H9 (cell line): Measurements from ENCODE around the gene NFATC4. TPM values are rescaled to one million over a fixed set of nuclear protein-coding genes. Genes with fewer than 3 reads are reported as not detected.

Experiments
- DNase-seq: peaks from one replicate; pipeline ENCODE4 v3.0.0-alpha.2; 2017
- H2AFZ ChIP-seq: one replicate; pipeline ENCODE4 v1.6.1; 2013; ENCODE audit warnings: mild to moderate bottlenecking, low read length, control low read depth, moderate library complexity
- H2AK5ac ChIP-seq: 2 replicates; pipeline ENCODE4 v1.6.1; 2013; ENCODE audit warnings: low read length, control low read depth, mixed read lengths; ENCODE audit not compliant: insufficient read length
- H2BK120ac ChIP-seq: one replicate; pipeline ENCODE4 v1.6.1; 2013; ENCODE audit warnings: low read depth, mild to moderate bottlenecking, low read length, control low read depth, inconsistent platforms; ENCODE audit not compliant: poor library complexity, severe bottlenecking
- H2BK12ac ChIP-seq: 2 replicates; pipeline ENCODE4 v1.6.1; 2013; ENCODE audit warnings: low read length, control low read depth, mixed read lengths, low read depth; ENCODE audit not compliant: insufficient read length
- H2BK15ac ChIP-seq: 2 replicates; pipeline ENCODE4 v1.6.1; 2013; ENCODE audit warnings: low read depth, low read length, control low read depth
- H2BK20ac ChIP-seq: one replicate; pipeline ENCODE4 v1.6.1; 2013; ENCODE audit warnings: low read depth, mild to moderate bottlenecking, low read length, control low read depth, inconsistent platforms; ENCODE audit not compliant: poor library complexity, severe bottlenecking
- H2BK5ac ChIP-seq: 2 replicates; pipeline ENCODE4 v1.6.1; 2013; ENCODE audit warnings: low read length, control low read depth, mixed read lengths; ENCODE audit not compliant: insufficient read length
- H3K14ac ChIP-seq: 2 replicates; pipeline ENCODE4 v1.6.1; 2013; ENCODE audit warnings: low read length, control low read depth; ENCODE audit not compliant: insufficient read depth
- H3K18ac ChIP-seq: 2 replicates; pipeline ENCODE4 v1.6.1; 2013; ENCODE audit warnings: low read depth, mild to moderate bottlenecking, mixed read lengths, low read length, control low read depth; ENCODE audit not compliant: insufficient read length
- H3K23ac ChIP-seq: 2 replicates; pipeline ENCODE4 v1.6.1; 2013; ENCODE audit warnings: low read length, control low read depth, mixed read lengths, low read depth; ENCODE audit not compliant: insufficient read length
- H3K23me2 ChIP-seq: 2 replicates; pipeline ENCODE4 v1.6.1; 2013; ENCODE audit warnings: low read depth, mild to moderate bottlenecking, mixed read lengths, low read length, control low read depth; ENCODE audit not compliant: insufficient read length, poor library complexity, severe bottlenecking
- H3K27ac ChIP-seq: 2 replicates; pipeline ENCODE4 v1.5.1; 2013; ENCODE audit warnings: low read length, control low read depth, mixed read lengths, low read depth; ENCODE audit not compliant: insufficient read length
- H3K27me3 ChIP-seq: 2 replicates; pipeline ENCODE4 v1.6.1; 2013; ENCODE audit warnings: low read length, control low read depth, inconsistent platforms; ENCODE audit not compliant: insufficient read depth
- H3K4ac ChIP-seq: 2 replicates; pipeline ENCODE4 v1.6.1; 2013; ENCODE audit warnings: low read depth, mild to moderate bottlenecking, control low read depth, inconsistent platforms, low read length, moderate library complexity
- H3K4me1 ChIP-seq: 2 replicates; pipeline ENCODE4 v1.6.1; 2013; ENCODE audit warnings: low read length, control low read depth, inconsistent platforms; ENCODE audit not compliant: insufficient read depth
- H3K4me2 ChIP-seq: 2 replicates; pipeline ENCODE4 v1.6.1; 2013; ENCODE audit warnings: low read length, control low read depth, mixed read lengths; ENCODE audit not compliant: insufficient read length, insufficient read depth
- H3K56ac ChIP-seq: 2 replicates; pipeline ENCODE4 v1.6.1; 2013; ENCODE audit warnings: low read depth, mild to moderate bottlenecking, mixed read lengths, low read length, control low read depth; ENCODE audit not compliant: insufficient read length
- H3K79me1 ChIP-seq: 2 replicates; pipeline ENCODE4 v1.6.1; 2013; ENCODE audit warnings: low read depth, mild to moderate bottlenecking, moderate library complexity, low read length, control low read depth, inconsistent platforms; ENCODE audit not compliant: insufficient read depth, poor library complexity, severe bottlenecking
- H3K79me2 ChIP-seq: 2 replicates; pipeline ENCODE4 v1.6.1; 2013; ENCODE audit warnings: low read length, control low read depth, inconsistent platforms; ENCODE audit not compliant: insufficient read depth
- H3K9ac ChIP-seq: 2 replicates; pipeline ENCODE4 v1.6.1; 2013; ENCODE audit warnings: low read length, control low read depth, mixed read lengths; ENCODE audit not compliant: insufficient read length; ENCODE audit errors: extremely low read depth
- H3K9me3 ChIP-seq: one replicate; pipeline ENCODE4 v1.6.1; 2013; ENCODE audit warnings: low read depth, low read length, inconsistent platforms; ENCODE audit not compliant: control insufficient read depth
- H3T11ph ChIP-seq: one replicate; pipeline ENCODE4 v1.6.1; 2013; ENCODE audit warnings: mild to moderate bottlenecking, low read length, control low read depth, inconsistent platforms
- H4K20me1 ChIP-seq: one replicate; pipeline ENCODE4 v1.6.1; 2013; ENCODE audit not compliant: control insufficient read depth, insufficient read length, insufficient read depth
- H4K5ac ChIP-seq: 2 replicates; pipeline ENCODE4 v1.6.1; 2013; ENCODE audit warnings: low read depth, mild to moderate bottlenecking, mixed read lengths, low read length, control low read depth; ENCODE audit not compliant: insufficient read length
- H4K8ac ChIP-seq: replicated peaks from 2 replicates; pipeline ENCODE4 v1.6.1; 2013; ENCODE audit warnings: low read length, control low read depth, mixed read lengths, low read depth; ENCODE audit not compliant: insufficient read length
- H4K91ac ChIP-seq: 2 replicates; pipeline ENCODE4 v1.6.1; 2013; ENCODE audit warnings: low read depth, mild to moderate bottlenecking, moderate library complexity, mixed read lengths, low read length, control low read depth; ENCODE audit not compliant: insufficient read length
- H3K27ac Mint-ChIP-seq, 3 experiments: 2 replicates in 2 of 3; 3 replicates in 1 of 3; pipeline ENCODE4 v1.8.0; 2020 to 2021; ENCODE audit warnings: mixed read lengths in 3 of 3, mild to moderate bottlenecking in 1 of 3, moderate library complexity in 1 of 3
- H3K27me3 Mint-ChIP-seq: 2 replicates; pipeline ENCODE4 v1.8.0; 2021; ENCODE audit warnings: low read depth, mild to moderate bottlenecking, moderate library complexity, mixed read lengths
- H3K36me3 Mint-ChIP-seq, 3 experiments: 2 replicates in 2 of 3; 3 replicates in 1 of 3; pipeline ENCODE4 v1.8.0; 2020 to 2021; ENCODE audit warnings: low read depth in 3 of 3, mixed read lengths in 3 of 3; ENCODE audit not compliant: insufficient read depth in 1 of 3
- H3K4me1 Mint-ChIP-seq, 2 experiments: 2 replicates each; pipeline ENCODE4 v1.8.0; 2020; ENCODE audit warnings: mixed read lengths in 2 of 2
- H3K4me3 Mint-ChIP-seq, 2 experiments: 2 replicates in 1 of 2; 3 replicates in 1 of 2; pipeline ENCODE4 v1.8.0; 2020 to 2021; ENCODE audit warnings: mild to moderate bottlenecking in 2 of 2, mixed read lengths in 2 of 2, moderate library complexity in 1 of 2
- H3K9me3 Mint-ChIP-seq, 2 experiments: 2 replicates in 1 of 2; 3 replicates in 1 of 2; pipeline ENCODE4 v1.8.0; 2020; ENCODE audit warnings: mild to moderate bottlenecking in 2 of 2, mixed read lengths in 2 of 2, moderate library complexity in 1 of 2
- CTCF ChIP-seq: fragments of 200-600 bp; sonication (generic); conservative IDR thresholded peaks from 3 replicates; pipeline ENCODE4 v1.8.0; 2021; ENCODE audit warnings: antibody characterized with exemption, mild to moderate bottlenecking
- WGBS: extraction: QIAGEN DNeasy Blood & Tissue Kit; methylation state at CpG from one replicate; pipeline ENCODE4 v1.1.7; 2013; ENCODE audit warnings: missing lambda C conversion rate, low lambda C conversion rate, mixed read lengths; ENCODE audit not compliant: insufficient read length; ENCODE audit errors: extremely low coverage; 5-methylcytosine and 5-hydroxymethylcytosine counted together
- total RNA-seq: library from RNA; stranded (reverse); gene quantifications from 2 replicates; pipeline ENCODE4 v1.2.1, GENCODE V29; 2021

NFATC4 gene
- total RNA-seq, 1 experiment from 2014 or later, result 46.4 TPM

- H3K79me2 ChIP-seq, result no peaks in the 10 kb centered on the region
- no peak overlapping the region for H4K5ac ChIP-seq
- H3K23ac ChIP-seq, result no peak overlapping the region
- no CpG with 5 or more reads among the region's 26 CpGs for WGBS
- no peak overlapping the region for H2BK15ac ChIP-seq
- H4K20me1 ChIP-seq, result no peaks in the 10 kb centered on the region
- H2AFZ ChIP-seq, result no peak overlapping the region
- no peak overlapping the region for H3K56ac ChIP-seq
- no peak overlapping the region for H2BK12ac ChIP-seq
- no peak overlapping the region for H2BK20ac ChIP-seq
- no peak overlapping the region for H3T11ph ChIP-seq
- no peak overlapping the region for H4K91ac ChIP-seq
- H3K4me3 Mint-ChIP-seq, result peak overlapping the region; percentile 60 to 91; a peak in 4 of 5 replicates
- peaks cover 20% of the 10 kb centered on the region for H3K23me2 ChIP-seq
- H3K9ac ChIP-seq, result no peak overlapping the region
- H3K4ac ChIP-seq, result no peak overlapping the region
- peaks cover 33% of the 10 kb centered on the region for H3K27me3 ChIP-seq
- peaks cover 0 to 2% of the 10 kb centered on the region in 2 experiments; a peak in 4 of 5 replicates for H3K9me3 Mint-ChIP-seq
- H3K9me3 ChIP-seq, result no peaks in the 10 kb centered on the region
- no peak overlapping the region for H3K27ac ChIP-seq
- TF ChIP-seq CTCF, result no peak
- no peaks in the 10 kb centered on the region for H3K79me1 ChIP-seq
- DNase-seq, result peak; percentile 56
- H3K4me2 ChIP-seq, result peak overlapping the region; percentile 85
- no peak overlapping the region for H4K8ac ChIP-seq
- H3K4me1 Mint-ChIP-seq, result peaks cover 19 to 33% of the 10 kb centered on the region in 2 experiments
- H3K14ac ChIP-seq, result no peak overlapping the region
- no peak overlapping the region for H3K27ac Mint-ChIP-seq
- no peak overlapping the region for H2AK5ac ChIP-seq
- H3K27me3 Mint-ChIP-seq, result peaks cover 90% of the 10 kb centered on the region
- H3K36me3 Mint-ChIP-seq, result no peaks in the 10 kb centered on the region; a peak in 1 of 7 replicates
- no peaks in the 10 kb centered on the region; the same call in 1 of the 2 replicates for H3K4me1 ChIP-seq
- no peak overlapping the region for H2BK5ac ChIP-seq
- H3K18ac ChIP-seq, result no peak overlapping the region
- H2BK120ac ChIP-seq, result no peak overlapping the region
Measured at GRCh38 chr14:24331731-24332267, 36.2 kb upstream of the NFATC4 start.
